ENCODE measurements around the gene ALG5. TPM values are rescaled to one million over a fixed set of nuclear protein-coding genes. Genes with fewer than 3 reads are reported as not detected.

ALG5 gene
- polyA plus RNA-seq, 2 of the 4 experiments (the other 2 are of a cell fraction) = 34.4 to 69.0 TPM

- no peak for TF ChIP-seq PHF8 (IDR thresholded peaks at IDR 0.05; ENCODE audit: borderline replicate concordance, low read depth)
- no peak for TF ChIP-seq GATA3 (IDR thresholded peaks at IDR 0.05; ENCODE audit: borderline replicate concordance)
- TF ChIP-seq JUNB (IDR thresholded peaks at IDR 0.05) = no peak
- TF ChIP-seq BCL3 (IDR thresholded peaks at IDR 0.05) = no peak
Observed at GRCh38 chr13:37001921-37002250, 2.7 kb upstream of the ALG5 start (continued).

GRCh38 chr13:36998624-36999041 lies 507 bp downstream of the ALG5 start:
- POLR2A ChIA-PET = interaction anchor here (0.8 kb wide), 1 partner anchor 653 kb away, joined by 3 read pairs; no protein-coding TSS in a partner anchor
- no peak for DNase-seq (ENCODE audit: low read depth in 1 of 2, low spot score in 1 of 2)

GRCh38 chr13:36997716-36998427 lies 1.3 kb downstream of the ALG5 start:
- 69% methylated on average over 6 of the region's 6 CpGs for WGBS (ENCODE audit: missing lambda C conversion rate)
- ChIA-PET POLR2A (no interaction called here), CTCF (interaction anchor here (2.3 kb wide), 1 partner anchor 8 kb away, joined by 8 read pairs; no protein-coding TSS in a partner anchor)
- Histone ChIP-seq H3K4me2 (peak overlapping the region; percentile 95), H3K4me1 (peaks cover 12% of the 10 kb centered on the region), H3K27ac (peak overlapping the region; percentile 95 to 96; a peak in 5 of 6 replicates), H3K4me3 (peak overlapping the region; percentile 70), H3K9me3 (no peaks in the 10 kb centered on the region)
- no peak for DNase-seq (ENCODE audit: low read depth in 1 of 2, low spot score in 1 of 2)
- no peak for ATAC-seq
- no peak for FAIRE-seq
- no peak for TF ChIP-seq EHMT2 (IDR thresholded peaks at IDR 0.05; ENCODE audit: low read depth)

More at GRCh38 chr13:36998624-36999041, 507 bp downstream of the ALG5 start:
- FAIRE-seq = no peak
- Histone ChIP-seq H3K4me3 (peak overlapping the region; percentile 70), H3K4me2 (peak overlapping the region; percentile 95), H3K27ac (peak overlapping the region; percentile 95 to 96), H3K9me3 (no peaks in the 10 kb centered on the region), H3K4me1 (peaks cover 12% of the 10 kb centered on the region)
- TF ChIP-seq TP53 (CRISPR knock-in tag; IDR thresholded peaks at IDR 0.05) (no peak), SREBF2 (IDR thresholded peaks at IDR 0.05) (no peak), JUNB (IDR thresholded peaks at IDR 0.05) (no peak), KDM1A (IDR thresholded peaks at IDR 0.05; ENCODE audit: low read depth) (no peak), HEYL (CRISPR knock-in tag; IDR thresholded peaks at IDR 0.05) (no peak), ZSCAN20 (CRISPR knock-in tag; IDR thresholded peaks at IDR 0.05) (no peak), MAFK (IDR thresholded peaks at IDR 0.05; ENCODE audit: partially characterized antibody) (no peak), CEBPB (IDR thresholded peaks at IDR 0.05) (no peak), CBX8 (IDR thresholded peaks at IDR 0.05) (no peak), CTCF (IDR thresholded peaks at IDR 0.05) (no peak), RNF2 (IDR thresholded peaks at IDR 0.05; ENCODE audit: borderline replicate concordance, low read depth) (no peak), TFCP2L1 (CRISPR knock-in tag; IDR thresholded peaks at IDR 0.05) (no peak), MYC (IDR thresholded peaks at IDR 0.05; ENCODE audit: borderline replicate concordance, low read length) (no peak)
- 2% methylated on average over 12 of the region's 21 CpGs for WGBS (ENCODE audit: missing lambda C conversion rate)
- CTCF ChIA-PET = interaction anchor here (0.7 to 2.3 kb wide), 3 partner anchors 9 to 18 kb away, joined by 3 to 8 read pairs (median 6); no protein-coding TSS in a partner anchor
- ATAC-seq = no peak

GRCh38 chr13:36992362-36992761 lies 6.8 kb downstream of the ALG5 start:
- H3K4me2 ChIP-seq = no peak overlapping the region
- DNase-seq (ENCODE audit: low read depth in 1 of 2, low spot score in 1 of 2) (no peak), FAIRE-seq (no peak), ATAC-seq (no peak)
- H3K27ac ChIP-seq = no peak overlapping the region
- H3K9me3 ChIP-seq = no peaks in the 10 kb centered on the region
- ChIA-PET POLR2A (no interaction called here), CTCF (interaction anchor here (0.6 to 4.0 kb wide), 4 partner anchors 10 to 134 kb away, joined by 3 to 23 read pairs (median 3); no protein-coding TSS in a partner anchor)
- WGBS (ENCODE audit: missing lambda C conversion rate) = 86% methylated on average over 4 of the region's 4 CpGs
- no peak overlapping the region for H3K4me3 ChIP-seq
- TF ChIP-seq FOSL2 (IDR thresholded peaks at IDR 0.05) (no peak), FOSL2 (CRISPR knock-in tag; IDR thresholded peaks at IDR 0.05) (no peak), POLR2AphosphoS2 (conservative IDR thresholded peaks at IDR 0.05; ENCODE audit: low read length) (no peak), HOXB5 (CRISPR knock-in tag; IDR thresholded peaks at IDR 0.05) (no peak), HES2 (IDR thresholded peaks at IDR 0.05) (no peak), PHF8 (IDR thresholded peaks at IDR 0.05; ENCODE audit: borderline replicate concordance, low read depth) (no peak), CEBPB (IDR thresholded peaks at IDR 0.05) (no peak), EHMT2 (IDR thresholded peaks at IDR 0.05; ENCODE audit: low read depth) (no peak), RARB (CRISPR knock-in tag; IDR thresholded peaks at IDR 0.05) (no peak), HMGXB4 (CRISPR knock-in tag; IDR thresholded peaks at IDR 0.05; ENCODE audit: borderline replicate concordance) (no peak), HDAC2 (IDR thresholded peaks at IDR 0.05) (no peak)
- no peaks in the 10 kb centered on the region for H3K4me1 ChIP-seq

All from A549 (cell line).